ENCODE measurements around the gene MAML2.
A peak's percentile ranks its signal among the peaks of the same experiment; 100 is the strongest.

Gene MAML2

DNA sequence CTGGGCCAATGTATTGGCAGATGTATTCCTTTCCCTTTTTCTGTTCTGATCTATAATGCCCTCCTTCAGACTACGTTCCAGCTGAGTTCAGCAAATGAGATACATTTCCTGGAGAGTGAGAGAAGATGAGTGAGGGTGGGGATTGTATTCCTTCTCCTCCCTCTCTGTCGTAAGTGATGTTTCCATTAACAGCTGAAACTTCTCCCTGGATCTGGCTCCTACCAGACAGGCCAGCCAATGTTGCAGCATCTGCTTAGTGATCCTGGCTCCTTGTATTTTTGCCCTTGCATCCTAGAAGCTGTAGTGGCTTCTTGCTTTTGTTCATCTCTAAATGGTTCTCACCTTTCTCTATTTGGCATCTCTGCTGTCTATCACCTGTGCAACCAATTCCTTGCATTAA, 370.9 kb downstream of the MAML2 start:
- H3K4me3 ChIP-seq (ENCODE audit: low read length), result no peak overlapping the region
- DNase-seq (ENCODE audit: low read depth), result no peak
- TF ChIP-seq, protein P1, sequence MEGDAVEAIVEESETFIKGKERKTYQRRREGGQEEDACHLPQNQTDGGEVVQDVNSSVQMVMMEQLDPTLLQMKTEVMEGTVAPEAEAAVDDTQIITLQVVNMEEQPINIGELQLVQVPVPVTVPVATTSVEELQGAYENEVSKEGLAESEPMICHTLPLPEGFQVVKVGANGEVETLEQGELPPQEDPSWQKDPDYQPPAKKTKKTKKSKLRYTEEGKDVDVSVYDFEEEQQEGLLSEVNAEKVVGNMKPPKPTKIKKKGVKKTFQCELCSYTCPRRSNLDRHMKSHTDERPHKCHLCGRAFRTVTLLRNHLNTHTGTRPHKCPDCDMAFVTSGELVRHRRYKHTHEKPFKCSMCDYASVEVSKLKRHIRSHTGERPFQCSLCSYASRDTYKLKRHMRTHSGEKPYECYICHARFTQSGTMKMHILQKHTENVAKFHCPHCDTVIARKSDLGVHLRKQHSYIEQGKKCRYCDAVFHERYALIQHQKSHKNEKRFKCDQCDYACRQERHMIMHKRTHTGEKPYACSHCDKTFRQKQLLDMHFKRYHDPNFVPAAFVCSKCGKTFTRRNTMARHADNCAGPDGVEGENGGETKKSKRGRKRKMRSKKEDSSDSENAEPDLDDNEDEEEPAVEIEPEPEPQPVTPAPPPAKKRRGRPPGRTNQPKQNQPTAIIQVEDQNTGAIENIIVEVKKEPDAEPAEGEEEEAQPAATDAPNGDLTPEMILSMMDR (conservative IDR thresholded peaks at IDR 0.05; ENCODE audit: low read length), result no peak

DNA sequence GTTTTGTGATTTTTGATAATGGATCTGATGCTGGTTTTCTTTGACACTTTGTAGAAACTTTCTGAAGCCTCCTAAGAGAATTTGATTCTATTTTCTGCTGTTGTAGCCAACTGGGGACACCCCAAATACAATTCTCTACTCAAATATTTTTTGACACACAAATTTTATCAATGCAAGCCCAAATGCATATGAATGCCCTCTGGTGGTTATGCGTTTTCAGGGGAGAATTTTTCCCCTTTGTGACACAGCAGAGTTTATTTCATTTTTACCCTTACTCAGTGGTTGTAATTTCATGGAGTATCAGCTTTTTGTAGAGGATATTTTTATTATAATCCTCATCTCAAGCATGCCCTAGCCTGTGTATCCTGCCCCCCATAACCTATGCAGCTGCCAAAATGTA, 374.4 kb downstream of the MAML2 start:
- H3K4me3 ChIP-seq (ENCODE audit: low read length), result no peak overlapping the region
- no peak for DNase-seq (ENCODE audit: low read depth)
- TF ChIP-seq, protein P1 (conservative IDR thresholded peaks at IDR 0.05; ENCODE audit: low read length), result peak; percentile 44

- no peak for DNase-seq (ENCODE audit: low read depth)
- no peak overlapping the region for H3K4me3 ChIP-seq (ENCODE audit: low read length)
- TF ChIP-seq, protein P1 (conservative IDR thresholded peaks at IDR 0.05; ENCODE audit: low read length), result no peak
Observed at GRCh38 chr11:95964281-95964680, 378.7 kb downstream of the MAML2 start.

- DNase-seq (ENCODE audit: low read depth), result no peak
- H3K4me3 ChIP-seq (ENCODE audit: low read length), result no peak overlapping the region
- TF ChIP-seq, protein P1 (conservative IDR thresholded peaks at IDR 0.05; ENCODE audit: low read length), result no peak
Observed at GRCh38 chr11:95961758-95962157, 381.2 kb downstream of the MAML2 start.

GRCh38 chr11:95950905-95951304, 392.1 kb downstream of the MAML2 start:
- DNase-seq (ENCODE audit: low read depth), result no peak
- TF ChIP-seq, protein P1 (conservative IDR thresholded peaks at IDR 0.05; ENCODE audit: low read length), result no peak
- no peak overlapping the region for H3K4me3 ChIP-seq (ENCODE audit: low read length)

- no peak for DNase-seq (ENCODE audit: low read depth)
- TF ChIP-seq, protein P1 (conservative IDR thresholded peaks at IDR 0.05; ENCODE audit: low read length), result no peak
- H3K4me3 ChIP-seq (ENCODE audit: low read length), result no peak overlapping the region
Observed at GRCh38 chr11:95948637-95949036, 394.4 kb downstream of the MAML2 start.

- no peak overlapping the region for H3K4me3 ChIP-seq (ENCODE audit: low read length)
- DNase-seq (ENCODE audit: low read depth), result no peak
- TF ChIP-seq, protein P1 (conservative IDR thresholded peaks at IDR 0.05; ENCODE audit: low read length), result no peak
Observed at GRCh38 chr11:95944623-95945022, 398.4 kb downstream of the MAML2 start.

Data from AG10803 (cell line).